Adipocyte (in vitro differentiated cells): ENCODE data around the gene RPS14.
"Not testable (repeated sequence)": the region's sequence is repeated elsewhere in the genome, so short reads cannot be mapped to it uniquely, and the experiment has no call there.

Experiments used
- DNase-seq: peaks from one replicate; pipeline ENCODE4 v3.0.0-alpha.2; 2015; ENCODE audit warnings: low read depth
- H3K27me3 ChIP-seq: replicated peaks from 2 replicates; pipeline ENCODE4 v1.7.0; 2013; ENCODE audit warnings: mild to moderate bottlenecking, low read length, moderate library complexity; ENCODE audit not compliant: control insufficient read depth, insufficient read depth
- H3K36me3 ChIP-seq: 2 replicates; pipeline ENCODE4 v1.7.0; 2013; ENCODE audit warnings: low read length, mild to moderate bottlenecking, moderate library complexity; ENCODE audit not compliant: control insufficient read depth, insufficient read depth, severe bottlenecking
- H3K4me1 ChIP-seq: 2 replicates; pipeline ENCODE4 v1.7.0; 2013; ENCODE audit warnings: mild to moderate bottlenecking, low read length, moderate library complexity; ENCODE audit not compliant: control insufficient read depth, insufficient read depth
- H3K4me3 ChIP-seq: 2 replicates; pipeline ENCODE4 v1.7.0; 2013; ENCODE audit warnings: mild to moderate bottlenecking, low read length, moderate library complexity
- H3K9ac ChIP-seq: 2 replicates; pipeline ENCODE4 v1.7.0; 2013; ENCODE audit warnings: mild to moderate bottlenecking, low read length, moderate library complexity
- H3K9me3 ChIP-seq: 2 replicates; pipeline ENCODE4 v1.7.0; 2013; ENCODE audit warnings: mild to moderate bottlenecking, low read length, moderate library complexity; ENCODE audit not compliant: control insufficient read depth

The RPS14 gene

GRCh38 chr5:150428106-150428876 is 21.2 kb downstream of the RPS14 start:
- Histone ChIP-seq H3K4me1 (peaks cover 8% of the 10 kb centered on the region), H3K9ac (no peak overlapping the region), H3K9me3 (no peaks in the 10 kb centered on the region), H3K36me3 (no peaks in the 10 kb centered on the region), H3K4me3 (no peak overlapping the region), H3K27me3 (no peaks in the 10 kb centered on the region)
- no peak for DNase-seq

GRCh38 chr5:150426165-150426564 is 23.4 kb downstream of the RPS14 start:
- H3K9me3 ChIP-seq, H3K27me3 ChIP-seq, DNase-seq, H3K9ac ChIP-seq, H3K4me1 ChIP-seq, H3K4me3 ChIP-seq, H3K36me3 ChIP-seq: not testable (repeated sequence)

DNA sequence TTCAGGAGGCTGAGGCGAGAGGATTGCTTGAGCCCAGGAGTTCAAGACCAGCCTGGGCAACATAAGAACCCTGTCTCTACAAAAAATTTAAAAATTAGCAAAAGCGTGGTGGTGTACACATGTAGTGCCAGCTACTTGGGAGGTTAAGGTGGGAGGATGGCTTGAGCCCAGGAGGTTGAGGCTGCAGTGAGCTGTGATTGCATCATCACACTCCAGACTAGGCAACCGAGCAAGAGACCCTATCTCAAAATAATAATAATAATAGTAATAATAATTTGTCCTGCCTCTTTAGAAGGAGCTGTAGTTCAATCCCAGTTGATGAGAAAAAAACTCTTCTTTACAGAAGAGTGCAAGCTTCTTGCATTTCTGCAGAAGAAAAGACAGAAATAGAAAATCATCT is 26.8 kb downstream of the RPS14 start:
- no peak overlapping the region for H3K4me3 ChIP-seq
- H3K27me3 ChIP-seq, result no peaks in the 10 kb centered on the region
- DNase-seq, result no peak
- H3K4me1 ChIP-seq, result peaks cover under 1% of the 10 kb centered on the region
- H3K9ac ChIP-seq, result no peak overlapping the region
- H3K9me3 ChIP-seq, result no peaks in the 10 kb centered on the region
- H3K36me3 ChIP-seq, result no peaks in the 10 kb centered on the region

GRCh38 chr5:150422075-150422474 is 27.5 kb downstream of the RPS14 start:
- DNase-seq, result no peak
- Histone ChIP-seq H3K9ac (no peak overlapping the region), H3K27me3 (no peaks in the 10 kb centered on the region), H3K4me3 (no peak overlapping the region), H3K9me3 (no peaks in the 10 kb centered on the region), H3K4me1 (no peaks in the 10 kb centered on the region), H3K36me3 (no peaks in the 10 kb centered on the region)

DNA sequence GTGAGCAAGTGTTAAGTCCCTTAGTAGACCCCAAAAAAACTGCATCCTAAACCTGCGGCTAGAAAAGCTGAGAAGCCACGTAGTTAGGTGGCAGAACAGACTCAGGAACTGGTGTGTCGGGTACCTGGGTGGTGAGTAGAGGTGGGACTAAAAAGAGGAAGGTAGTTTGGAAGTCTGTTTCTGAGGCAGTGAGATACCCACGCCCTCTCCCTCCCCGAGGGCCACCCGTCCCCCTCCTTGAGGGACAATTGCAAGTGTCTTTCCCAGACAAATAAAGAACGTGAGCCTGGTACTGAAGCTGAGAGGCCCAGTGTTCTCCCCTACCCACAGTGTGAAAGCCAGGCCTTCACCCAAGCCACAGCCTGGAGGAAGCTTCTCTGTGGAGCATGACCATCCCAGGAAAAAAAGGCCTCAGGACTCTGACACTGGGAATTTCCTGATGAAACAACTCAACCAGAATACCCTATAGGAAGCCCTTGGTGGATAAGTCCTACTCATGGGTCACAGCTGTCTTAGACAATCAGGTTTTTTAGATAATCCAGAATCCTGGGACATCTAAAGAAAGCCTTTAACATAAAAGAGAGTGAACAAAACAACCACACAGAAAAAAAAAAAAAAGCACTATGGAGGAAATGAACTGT is 29.8 kb downstream of the RPS14 start:
- Histone ChIP-seq H3K9ac (no peak overlapping the region), H3K4me3 (no peak overlapping the region), H3K4me1 (no peaks in the 10 kb centered on the region), H3K27me3 (no peaks in the 10 kb centered on the region), H3K9me3 (no peaks in the 10 kb centered on the region), H3K36me3 (no peaks in the 10 kb centered on the region)
- DNase-seq, result no peak

- DNase-seq, H3K4me1 ChIP-seq, H3K9me3 ChIP-seq, H3K36me3 ChIP-seq, H3K27me3 ChIP-seq, H3K4me3 ChIP-seq, H3K9ac ChIP-seq: not testable (repeated sequence)
Measured at GRCh38 chr5:150413902-150414790, 35.4 kb downstream of the RPS14 start.

- Histone ChIP-seq H3K4me1 (peaks cover 6% of the 10 kb centered on the region), H3K9ac (no peak overlapping the region), H3K27me3 (no peaks in the 10 kb centered on the region), H3K36me3 (no peaks in the 10 kb centered on the region), H3K4me3 (no peak overlapping the region), H3K9me3 (no peaks in the 10 kb centered on the region)
- no peak for DNase-seq
Measured at GRCh38 chr5:150413176-150413901, 36.2 kb downstream of the RPS14 start.

GRCh38 chr5:150412319-150413175 is 37.0 kb downstream of the RPS14 start, which contains the start of gene CD74:
Gene CD74 (minus strand): TSS chr5:150412910. CDS start chr5:150412749, 161 bp downstream.
- Histone ChIP-seq H3K9ac (peak within 1 kb of the TSS; percentile 57), H3K9me3 (no peaks in the 10 kb centered on the region), H3K4me1 (peaks cover 6% of the 10 kb centered on the region), H3K4me3 (peak within 1 kb of the TSS; percentile 78), H3K36me3 (no peaks in the 10 kb centered on the region), H3K27me3 (no peaks in the 10 kb centered on the region)
- peak; percentile 54 for DNase-seq

DNA sequence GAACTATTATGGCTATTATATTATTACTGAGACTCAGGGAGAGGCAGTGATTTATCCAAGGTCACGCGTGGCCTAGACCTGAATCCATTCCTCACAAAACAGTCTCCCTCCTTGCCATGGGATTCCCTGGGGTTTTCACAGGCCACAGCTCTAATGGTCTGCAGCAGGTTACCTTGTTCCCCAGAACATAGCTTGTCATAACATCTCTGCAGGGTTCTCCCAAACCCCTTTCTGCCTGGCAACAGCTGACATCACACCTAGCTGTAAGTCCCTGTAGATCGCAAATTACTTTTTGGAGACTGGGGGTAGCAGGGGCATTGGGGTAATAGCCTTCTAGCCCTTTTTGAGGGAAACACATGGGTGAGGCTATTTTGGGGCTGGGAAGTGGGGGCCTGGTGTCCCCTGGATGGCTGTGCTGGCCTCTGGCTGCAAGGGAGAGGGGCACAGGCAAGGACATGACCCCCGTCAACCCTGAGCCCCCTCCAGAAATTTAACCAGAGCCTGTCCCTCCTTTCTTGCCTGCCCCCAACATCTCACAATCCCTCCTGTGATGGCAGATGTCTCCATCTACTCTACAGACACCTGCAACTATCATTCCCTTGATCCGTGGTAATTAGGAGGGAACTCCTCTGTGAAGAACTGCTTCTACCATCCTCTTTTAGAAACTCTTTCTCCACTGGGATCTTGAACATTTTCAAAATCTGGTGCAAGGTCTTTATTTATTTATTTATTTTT is 38.1 kb downstream of the RPS14 start:
- Histone ChIP-seq H3K27me3 (no peaks in the 10 kb centered on the region), H3K9me3 (no peaks in the 10 kb centered on the region), H3K36me3 (no peaks in the 10 kb centered on the region), H3K4me1 (peaks cover 6% of the 10 kb centered on the region), H3K4me3 (no peak overlapping the region), H3K9ac (no peak overlapping the region)
- DNase-seq, result peak; percentile 24
